DMS53 (cell line): ENCODE measurements around the gene TANC1.

Experiments
- DNase-seq: peaks from one replicate; lab custom pipeline; 2025; lab: John Stamatoyannopoulos, UW

TANC1 gene

DNA sequence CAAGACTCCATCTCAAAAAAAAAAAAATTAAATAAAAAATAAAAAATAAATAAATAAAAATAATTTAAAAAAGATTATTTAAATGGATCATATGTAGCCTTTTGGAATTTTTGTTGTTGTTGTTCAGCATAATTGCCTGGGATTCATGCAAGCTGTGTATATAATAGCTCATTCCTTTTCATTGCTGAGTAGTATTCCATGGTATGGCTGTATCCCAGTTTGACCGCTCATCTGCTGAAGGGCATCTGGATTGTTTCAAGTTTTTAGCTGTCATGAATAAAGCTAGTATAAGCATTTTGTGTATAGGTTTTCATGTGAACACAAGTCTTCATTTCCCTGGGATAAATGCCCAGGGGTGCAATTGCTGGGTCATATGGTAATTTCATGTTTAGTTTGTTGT, 6.4 kb upstream of the TANC1 start:
- DNase-seq = no peak

DNA sequence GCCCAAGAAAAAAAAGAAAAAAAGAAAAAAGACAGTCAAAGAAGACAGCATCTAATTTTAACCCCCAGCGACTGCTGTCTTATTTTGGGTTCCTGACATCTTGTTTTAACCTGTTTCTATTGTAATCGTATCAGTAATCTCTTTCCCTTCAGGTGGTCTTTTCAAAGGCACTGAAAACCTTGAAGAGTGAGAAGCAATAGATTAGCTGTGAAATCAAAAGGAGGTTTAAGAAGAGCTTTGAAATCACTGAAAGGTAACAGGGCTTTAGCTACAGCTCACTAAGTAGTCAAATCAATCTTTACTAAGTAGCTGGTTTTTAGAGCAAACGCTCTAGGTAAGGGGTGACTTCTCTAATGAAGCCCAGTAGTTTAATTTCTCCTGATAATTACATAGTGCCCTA, 5.4 kb upstream of the TANC1 start:
- no peak for DNase-seq

DNA sequence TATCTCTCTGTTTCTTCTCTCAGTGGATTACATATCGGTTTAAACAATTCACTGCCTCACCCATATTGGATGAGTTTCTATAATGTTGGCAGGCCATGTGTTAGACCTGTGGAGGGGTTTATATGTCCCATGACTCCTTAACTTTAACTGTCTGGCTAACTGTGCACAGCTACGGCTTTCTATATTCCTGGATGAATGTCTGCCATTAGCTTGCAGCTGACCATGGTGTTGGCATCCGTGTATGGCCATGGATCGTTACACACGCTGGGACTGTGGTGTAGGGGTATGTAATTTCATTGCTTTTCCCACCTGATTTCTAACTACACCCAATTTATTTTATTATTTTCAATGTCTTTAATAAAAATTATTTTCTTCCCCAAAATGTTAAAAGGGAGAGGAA, 3.3 kb upstream of the TANC1 start:
- no peak for DNase-seq

DNA sequence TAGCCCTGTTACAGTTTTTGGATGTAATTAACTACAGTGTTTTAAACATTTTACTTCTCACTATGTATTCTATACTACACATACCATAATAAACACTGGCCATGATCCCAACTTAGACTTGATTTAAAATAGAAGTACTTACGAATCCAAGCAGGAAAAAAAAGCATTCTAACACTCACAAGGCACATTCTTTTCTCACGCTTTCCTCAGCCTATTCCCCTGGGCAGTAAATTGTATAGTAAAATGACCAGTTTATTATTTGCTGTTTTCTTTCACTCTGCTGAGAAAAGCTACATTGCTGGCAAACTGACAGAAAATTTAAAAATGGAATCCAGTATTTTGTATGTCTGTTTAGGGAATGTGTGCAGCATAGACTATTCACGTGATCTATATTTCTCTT, 2.8 kb upstream of the TANC1 start:
- no peak for DNase-seq

DNA sequence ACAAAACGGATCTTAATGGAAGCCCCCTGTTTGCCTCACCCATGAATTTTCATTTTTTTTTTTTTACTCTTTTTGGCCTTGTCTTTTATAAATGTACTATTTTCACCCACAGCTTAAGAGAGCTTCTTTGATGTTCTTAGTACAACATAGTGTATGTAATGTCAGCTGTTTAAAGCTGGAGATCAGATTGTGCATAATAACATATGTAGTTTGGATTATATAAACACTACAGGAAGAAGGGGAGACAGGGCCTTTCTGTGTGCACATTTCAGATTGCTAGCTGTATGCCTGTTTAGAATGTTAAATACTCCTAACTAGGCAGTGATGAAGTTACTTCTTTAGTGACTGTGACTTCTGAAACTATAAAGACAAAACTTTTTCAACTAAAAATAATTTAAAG, 2.1 kb upstream of the TANC1 start:
- no peak for DNase-seq

DNA sequence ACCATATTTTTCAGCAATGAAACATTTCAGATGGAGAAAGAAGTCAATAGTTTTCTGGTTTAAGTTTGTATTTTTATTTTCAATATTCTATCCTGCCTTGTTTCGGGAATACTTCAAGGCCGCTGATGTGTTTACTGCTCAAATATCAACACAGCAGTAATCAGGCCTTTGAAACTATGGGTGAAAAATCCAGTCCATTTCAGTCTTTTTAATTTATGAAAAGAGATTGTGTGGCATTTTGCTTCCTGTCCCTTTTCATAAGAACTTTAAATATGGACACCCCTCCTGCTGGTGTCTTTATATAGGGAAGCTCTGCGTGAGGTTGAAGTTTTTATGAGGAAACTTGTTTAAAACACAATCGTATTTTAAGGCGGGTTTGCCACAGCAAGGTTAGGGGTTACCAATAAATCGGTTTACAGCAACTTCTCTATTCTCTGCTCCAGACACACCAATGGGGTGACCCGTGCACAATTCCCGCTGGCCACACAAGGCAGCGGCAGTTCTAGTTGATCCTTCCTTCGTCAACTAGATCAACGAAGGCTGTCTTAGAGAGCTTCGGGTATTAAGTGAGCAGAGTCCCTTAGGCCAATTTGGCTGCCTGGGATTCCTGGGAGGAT, 1.2 kb upstream of the TANC1 start:
- peak; percentile 24 for DNase-seq

DNA sequence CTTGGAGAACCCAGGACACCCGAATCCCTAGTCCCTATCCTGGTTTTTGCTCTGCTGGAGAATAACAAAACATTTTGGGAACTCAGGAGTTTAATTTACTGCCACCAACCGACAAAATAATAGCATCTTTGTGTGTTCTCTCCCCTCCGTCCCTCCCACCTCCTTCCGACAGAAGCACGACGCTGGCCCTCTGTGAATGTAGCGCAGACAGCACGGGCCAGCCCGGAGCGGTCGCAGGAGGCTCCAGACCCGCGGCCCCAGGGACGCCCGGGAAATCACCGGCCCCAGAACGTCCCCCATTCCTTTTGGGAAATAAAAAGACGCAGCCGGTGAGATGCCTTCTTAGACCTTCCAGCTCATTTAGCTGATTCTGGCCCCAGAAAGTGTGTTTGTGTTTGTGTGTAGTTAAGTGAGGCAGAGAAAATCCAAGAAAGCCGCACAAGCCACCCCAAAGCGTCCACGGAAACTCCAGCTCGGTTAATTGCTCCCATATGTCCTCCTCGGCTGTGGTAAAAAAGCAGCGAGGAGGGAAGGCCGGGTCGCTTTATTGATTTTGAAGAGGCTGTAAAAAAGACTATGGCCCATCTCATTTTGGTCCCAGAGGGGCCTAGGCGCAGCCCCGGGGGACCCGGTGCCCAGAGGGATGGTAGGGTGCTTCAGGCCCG, 577 bp upstream of the TANC1 start:
- no peak for DNase-seq

DNA sequence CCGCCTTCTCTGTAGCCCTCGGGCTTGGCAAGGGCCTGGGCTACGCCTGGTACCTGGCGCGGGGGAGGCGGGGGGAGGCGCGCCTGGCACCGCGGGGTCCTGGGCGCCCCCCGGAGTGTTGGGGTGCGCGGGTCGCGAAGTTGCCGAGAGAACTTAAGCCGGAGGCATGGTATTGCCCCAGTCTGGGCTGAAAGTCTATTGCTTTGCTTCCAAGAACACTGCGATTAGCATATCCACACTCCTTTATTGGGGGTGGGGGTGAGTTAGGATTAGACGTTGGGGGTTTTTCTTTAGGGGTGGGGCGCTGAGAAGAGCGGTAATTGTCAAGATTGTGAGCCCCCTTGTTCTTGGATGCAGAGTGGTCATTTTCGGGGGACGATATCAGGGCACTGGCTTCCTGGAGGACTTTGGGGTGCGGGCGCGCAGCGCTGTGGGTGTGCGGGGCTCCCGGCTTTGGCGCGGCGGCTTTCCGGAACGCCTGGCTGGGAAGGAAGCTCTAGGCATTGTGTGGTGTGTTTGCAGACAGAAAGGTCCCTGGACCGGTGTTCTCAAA, 798 bp downstream of the TANC1 start:
- peak; percentile 59 for DNase-seq

DNA sequence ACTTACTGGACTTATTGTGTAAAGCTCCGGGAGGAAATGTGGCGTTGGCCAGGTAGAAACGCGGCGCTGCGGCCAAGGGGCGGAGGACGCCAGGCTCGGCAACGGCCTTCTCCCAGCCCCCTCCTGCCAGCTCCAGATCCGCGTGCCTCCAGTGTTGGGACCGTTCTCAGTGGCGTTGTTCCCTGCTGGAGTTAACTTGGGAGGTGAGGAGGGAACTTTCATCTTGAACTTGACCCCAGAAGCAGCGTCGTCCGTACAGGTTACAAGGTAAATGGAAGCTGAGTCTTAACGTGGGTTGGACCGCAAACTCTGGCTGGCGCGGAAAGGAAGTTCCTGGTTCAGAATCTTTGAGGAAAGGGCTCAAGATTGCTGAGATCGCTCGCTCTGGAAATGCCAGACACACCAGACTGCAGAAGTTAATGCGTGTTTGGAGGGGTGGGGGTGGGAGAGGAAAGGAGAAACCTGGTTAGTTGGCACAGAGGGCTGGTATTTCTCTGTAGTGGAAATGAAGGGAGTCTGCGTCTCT, 1.3 kb downstream of the TANC1 start:
- DNase-seq = peak; percentile 69

DNA sequence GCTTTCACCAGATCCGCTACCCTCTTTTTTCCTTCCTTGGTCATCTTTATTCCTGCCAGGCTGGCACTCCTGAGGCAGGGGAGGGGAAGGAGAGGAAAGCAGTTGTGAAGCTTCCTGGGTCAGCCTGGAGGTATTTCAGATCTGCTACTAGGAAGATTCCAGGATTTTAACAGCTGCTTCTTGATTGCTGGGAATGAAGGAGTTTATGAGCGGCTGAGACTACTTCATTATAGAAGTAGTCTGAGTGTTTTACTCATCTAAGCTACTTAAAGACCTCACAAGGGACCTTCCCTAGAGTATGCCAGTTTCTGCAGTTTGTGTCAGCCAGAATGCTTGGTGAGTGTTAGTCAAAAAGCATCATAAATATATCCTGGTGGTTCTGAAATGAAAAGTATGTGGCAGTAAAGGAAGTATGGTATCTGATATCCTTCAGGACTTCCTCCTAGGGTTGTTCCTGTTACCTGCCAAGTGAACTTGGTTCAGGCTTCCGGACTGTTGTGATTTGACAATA, 1.9 kb downstream of the TANC1 start:
- no peak for DNase-seq

DNA sequence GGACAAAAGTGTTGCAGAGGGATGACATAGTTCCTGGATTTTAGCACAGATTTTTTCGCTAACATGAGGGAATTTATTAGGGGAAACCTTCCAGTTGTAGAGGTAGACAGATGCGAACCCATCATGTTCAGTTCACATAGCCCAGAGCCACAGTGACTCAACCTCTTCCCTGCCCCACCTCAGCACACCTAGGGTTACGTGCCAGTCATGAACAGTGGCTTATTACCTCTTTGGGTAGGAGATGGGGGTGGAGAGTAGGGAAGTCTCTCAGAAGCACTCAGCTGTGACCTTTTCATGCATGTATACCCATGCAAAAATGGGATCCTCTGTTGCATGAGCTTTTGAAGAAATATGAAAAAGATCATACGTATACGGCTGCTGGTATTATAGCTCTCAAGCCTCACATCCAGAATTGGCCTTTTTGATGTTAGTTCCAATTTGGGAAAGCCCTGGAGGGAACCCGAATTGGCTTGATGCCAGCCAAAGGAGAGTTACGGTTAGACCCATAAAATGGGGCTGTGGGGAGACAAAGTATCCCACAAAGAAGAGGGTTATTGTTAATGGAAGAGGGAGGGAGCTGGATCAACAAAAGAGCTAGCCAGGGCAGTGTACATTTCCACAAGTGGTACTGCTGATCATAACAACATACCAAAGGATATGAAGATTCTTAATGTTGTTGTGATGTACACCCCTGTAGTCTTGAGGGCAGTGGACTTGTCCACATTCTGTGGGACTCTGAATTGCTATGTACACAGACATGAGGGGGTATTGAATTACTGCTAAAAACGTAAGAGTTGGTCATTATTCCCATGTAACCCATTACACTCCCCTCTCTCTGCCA, 4.9 kb downstream of the TANC1 start:
- peak; percentile 92 for DNase-seq

DNA sequence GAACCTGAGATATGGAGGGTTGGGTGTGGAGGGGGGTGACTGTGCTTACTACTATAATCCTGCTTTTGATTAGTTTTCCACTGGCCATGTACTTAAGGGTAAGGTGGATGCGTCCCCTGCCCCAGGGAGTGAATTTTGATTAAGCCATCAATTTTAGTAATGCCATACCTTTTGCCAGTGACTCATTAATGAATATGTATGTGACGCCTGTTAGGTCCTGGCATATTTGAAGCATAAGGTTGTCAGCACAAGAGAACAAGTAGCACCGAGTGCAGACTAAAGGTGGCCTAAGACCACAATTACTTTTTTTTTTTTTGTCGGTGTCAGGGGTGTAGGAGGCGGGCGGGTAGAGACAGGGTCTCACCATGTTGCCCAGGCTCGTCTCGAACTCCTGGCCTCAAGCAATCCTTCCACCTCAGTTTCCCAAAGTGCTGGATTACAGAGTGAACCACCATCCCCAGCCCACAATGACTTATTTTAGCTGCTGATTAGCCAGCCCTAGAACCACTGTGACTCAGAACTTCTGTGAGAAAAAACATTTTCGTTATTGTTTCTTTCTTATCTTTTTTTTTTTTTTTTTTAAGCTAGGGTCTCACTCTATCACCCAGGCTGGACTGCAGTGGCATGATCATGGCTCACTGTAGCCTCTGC, 7.0 kb downstream of the TANC1 start:
- no peak for DNase-seq

DNA sequence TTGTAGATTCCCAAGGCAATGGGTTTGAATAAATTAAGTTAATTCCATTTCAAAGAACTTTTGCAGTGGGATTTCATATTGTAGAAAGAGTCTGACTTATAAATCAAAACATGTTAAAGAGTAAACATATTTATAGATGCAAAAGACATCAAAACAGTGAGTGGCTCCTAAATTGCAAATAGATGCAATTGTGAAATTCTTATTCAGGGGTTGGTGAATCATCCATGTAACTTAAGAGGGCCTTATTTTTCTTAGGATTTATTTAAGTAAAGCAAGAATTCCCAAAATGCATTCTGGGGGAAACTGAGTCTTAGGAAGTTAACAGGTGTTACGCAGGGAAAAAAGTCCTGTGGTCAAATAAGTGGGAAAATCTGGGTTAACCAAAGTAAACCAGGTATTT, 11.3 kb downstream of the TANC1 start:
- DNase-seq = no peak

DNA sequence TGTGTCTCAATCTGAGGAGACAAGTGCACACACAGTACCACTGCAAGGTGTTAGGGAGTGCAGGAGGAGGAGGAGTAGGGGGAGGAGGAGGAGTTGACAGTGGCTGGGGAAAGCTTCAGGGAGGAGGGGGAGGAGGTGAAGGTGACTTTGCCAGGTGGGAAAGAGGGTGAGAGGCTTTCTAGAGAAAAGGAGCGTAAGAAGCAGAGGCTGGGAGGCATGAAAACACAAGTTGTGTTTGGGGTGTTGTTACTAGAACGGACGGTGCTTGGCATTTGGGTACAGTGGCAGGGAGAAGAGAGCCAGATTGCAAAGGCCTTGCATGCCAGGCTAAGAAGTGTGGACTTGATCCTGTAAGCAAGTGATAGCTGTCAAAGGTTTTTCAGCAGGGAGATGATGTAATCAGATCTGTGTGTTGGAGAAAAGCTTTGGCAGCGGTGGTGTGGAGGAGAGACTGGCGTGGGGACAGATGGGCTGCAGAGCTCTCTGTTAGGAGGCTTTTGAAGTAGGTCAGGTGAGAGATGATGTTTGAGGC, 16.2 kb downstream of the TANC1 start:
- DNase-seq = peak; percentile 65

DNA sequence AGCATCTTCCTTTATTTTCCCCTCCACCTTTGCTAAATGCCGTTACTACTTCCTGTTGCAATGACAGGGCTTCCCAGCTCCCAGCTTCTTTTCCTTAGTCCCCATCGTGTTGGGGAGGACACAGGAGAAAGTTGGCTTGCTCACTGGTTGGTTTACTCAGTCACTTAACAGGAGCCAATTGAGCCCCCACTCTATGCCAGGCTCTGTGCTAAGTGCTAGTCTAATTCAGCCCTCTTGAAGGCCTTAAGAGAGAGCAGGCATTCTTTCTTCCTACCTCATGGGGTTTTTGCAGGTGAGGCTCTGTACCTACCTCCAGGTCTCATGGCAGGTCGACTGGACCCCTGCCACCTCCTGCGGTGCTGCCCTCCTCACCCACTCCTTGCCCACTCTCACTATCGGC, 20.1 kb downstream of the TANC1 start:
- DNase-seq = no peak

DNA sequence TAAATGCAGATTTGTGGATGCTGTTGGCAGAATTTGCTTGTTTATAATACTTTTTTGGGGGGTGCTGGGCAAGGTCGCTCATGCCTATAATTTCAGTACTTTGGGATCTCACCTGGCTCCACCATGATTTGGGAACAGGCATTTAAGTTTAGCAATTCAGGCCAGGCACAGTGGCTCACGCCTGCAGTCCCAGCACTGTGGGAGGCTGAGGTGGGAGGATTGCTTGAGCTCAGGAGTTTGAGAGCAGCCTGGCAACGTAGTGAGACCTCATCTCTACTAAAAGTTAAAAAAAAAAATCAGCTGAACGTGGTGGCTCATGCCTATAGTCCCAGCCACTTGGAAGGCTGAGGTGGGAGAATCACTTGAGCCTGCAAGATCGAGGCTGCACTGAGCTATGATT, 20.7 kb downstream of the TANC1 start:
- no peak for DNase-seq

DNA sequence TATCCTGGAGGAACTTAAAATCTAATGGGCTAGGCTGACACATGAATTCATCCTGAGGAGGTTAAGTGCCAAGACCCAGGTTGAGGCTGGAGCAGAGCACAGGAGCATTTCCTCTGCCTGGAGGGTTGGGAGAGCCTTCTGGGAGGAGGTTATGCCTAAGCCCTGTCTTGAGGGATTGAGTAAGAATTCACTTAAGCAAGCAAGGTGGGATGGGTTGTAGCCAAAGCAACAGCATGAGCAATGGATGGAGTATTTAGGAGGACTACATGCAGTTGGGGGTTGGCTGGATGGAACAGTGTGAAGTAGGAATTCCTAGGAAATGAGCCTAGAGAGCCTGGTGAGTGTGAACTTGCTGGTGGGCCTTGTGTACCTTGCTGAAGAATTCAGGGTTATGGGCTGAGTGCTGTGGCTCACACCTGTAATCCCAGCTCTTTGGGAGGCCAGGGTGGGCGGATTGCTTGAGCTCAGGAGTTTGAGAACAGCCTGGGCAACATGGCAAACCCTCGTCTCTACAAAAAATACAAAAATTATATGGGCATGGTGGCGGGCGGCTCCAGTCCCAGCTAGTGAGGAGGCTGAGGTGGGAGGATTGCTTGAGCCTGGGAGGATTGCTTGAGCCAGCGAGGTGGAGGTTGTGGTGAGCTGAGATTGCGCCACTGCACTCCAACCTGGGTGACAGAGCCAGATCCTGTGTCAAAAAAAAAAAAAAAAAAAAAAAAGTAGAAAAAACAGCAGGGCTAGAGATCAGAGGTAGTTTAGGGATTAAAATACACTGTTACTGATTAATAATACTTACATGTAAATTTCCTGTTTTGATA, 22.2 kb downstream of the TANC1 start:
- DNase-seq = no peak

DNA sequence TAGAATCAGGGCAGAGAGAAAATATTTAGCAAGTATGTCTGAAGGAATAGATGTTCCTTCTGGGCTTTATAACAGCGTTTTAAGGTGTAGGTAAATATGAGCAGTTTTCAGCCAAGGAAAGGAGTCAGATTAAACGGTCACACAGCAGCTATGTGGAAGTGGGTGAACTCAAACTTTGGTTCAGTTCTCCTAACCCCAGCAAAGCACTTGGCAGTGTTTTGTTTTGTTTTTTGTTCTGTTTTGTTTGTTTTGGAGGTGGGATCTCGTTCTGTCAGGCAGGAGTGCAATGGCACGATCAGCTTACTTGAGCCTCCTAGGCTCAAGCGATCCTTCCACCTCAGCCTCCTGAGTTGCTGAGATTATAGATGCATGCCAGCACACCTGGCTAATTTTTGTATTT, 24.6 kb downstream of the TANC1 start:
- no peak for DNase-seq

DNA sequence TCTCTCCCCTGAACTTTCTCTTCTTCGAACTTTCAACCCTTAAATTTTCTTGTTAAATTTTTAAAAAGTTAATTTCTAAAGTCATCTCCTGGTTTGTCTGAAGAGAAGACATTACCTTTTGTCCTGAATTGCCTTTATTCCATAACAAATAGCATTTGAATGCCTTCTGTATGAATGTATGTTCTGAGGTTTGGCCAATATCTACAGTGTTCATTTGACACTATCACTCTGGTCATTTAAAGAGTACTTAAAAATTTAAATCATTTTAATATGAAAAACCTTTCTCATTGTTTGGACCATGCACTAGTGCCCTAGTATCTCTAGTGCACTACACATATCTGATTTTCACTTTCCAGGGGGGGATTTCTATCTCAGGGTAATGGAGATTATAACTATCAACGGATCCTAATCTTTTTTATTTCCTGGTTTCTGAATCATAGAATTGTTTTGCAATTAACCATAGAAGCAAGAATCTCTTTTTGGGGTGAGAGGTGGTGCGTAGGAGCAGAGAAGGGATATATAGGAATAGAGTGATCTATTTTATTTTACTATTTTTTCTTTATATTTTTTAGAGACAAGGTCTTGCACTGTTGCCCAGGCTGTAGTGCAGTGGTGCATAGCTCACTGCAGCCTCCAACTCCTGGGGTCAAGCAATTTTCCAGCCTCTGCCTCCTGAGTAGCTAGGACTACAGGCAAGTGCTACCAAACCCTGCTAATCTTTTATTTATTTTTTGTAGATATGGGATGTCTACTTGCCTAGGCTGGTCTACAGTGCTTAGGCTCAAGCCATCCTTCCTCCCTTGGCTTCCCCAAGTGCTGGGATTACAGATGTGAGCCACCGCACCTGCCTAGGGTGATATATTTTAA, 25.5 kb downstream of the TANC1 start:
- DNase-seq = peak; percentile 25
